Measurements from ENCODE around the gene EIF3A. TPM values are rescaled to one million over a fixed set of nuclear protein-coding genes. Genes with fewer than 3 reads are reported as not detected.

Gene EIF3A
- total RNA-seq, 2 experiments from 2014 or later: 132 to 150 TPM

- no peak overlapping the region for H3K27ac Mint-ChIP-seq
These were observed 93.5 kb downstream of the EIF3A start for GRCh38 chr10:118986815-118987790.

DNA sequence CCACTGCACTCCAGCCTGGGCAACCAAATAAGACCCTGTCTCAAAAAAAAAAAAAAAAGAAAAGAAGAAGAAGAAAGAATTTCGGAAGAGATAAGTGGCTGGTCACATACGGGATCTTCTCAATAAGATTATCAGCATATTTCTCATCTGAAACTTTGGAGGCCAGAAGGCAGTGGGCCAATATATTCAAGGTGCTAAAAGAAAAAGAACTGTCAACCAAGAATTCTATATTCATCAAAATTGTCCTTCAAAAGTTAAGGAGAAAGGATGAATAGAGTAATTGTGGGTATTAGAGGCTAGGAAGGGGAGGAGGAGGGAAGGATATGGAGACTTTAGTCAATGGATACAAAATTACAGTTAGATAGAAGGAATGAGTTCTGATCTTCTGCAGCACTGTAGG, 95.0 kb downstream of the EIF3A start:
- Mint-ChIP-seq H3K36me3 (ENCODE audit: low read depth) (peaks cover 3% of the 10 kb centered on the region), H3K27me3 (peaks cover 3% of the 10 kb centered on the region), H3K4me3 (no peak overlapping the region), H3K27ac (no peak overlapping the region), H3K4me1 (peaks cover 9% of the 10 kb centered on the region), H3K9me3 (ENCODE audit: low read depth) (peaks cover 11% of the 10 kb centered on the region)
- CTCF ChIA-PET: no interaction called here
- intact Hi-C loops (cut with DNase I, micrococcal nuclease): no loop called here
- ATAC-seq (no peak), DNase-seq (no peak)
- POLR2A ChIA-PET: no interaction called here

More at GRCh38 chr10:118986815-118987790, 93.5 kb downstream of the EIF3A start:
- DNase-seq (no peak), ATAC-seq (peak; percentile 33)
- Mint-ChIP-seq H3K9me3 (ENCODE audit: low read depth) (peaks cover 11% of the 10 kb centered on the region), H3K36me3 (ENCODE audit: low read depth) (peaks cover 3% of the 10 kb centered on the region), H3K4me3 (no peak overlapping the region), H3K4me1 (peaks cover 9% of the 10 kb centered on the region), H3K27me3 (peaks cover 6% of the 10 kb centered on the region)
- CTCF ChIA-PET: no interaction called here
- intact Hi-C loops (cut with DNase I, micrococcal nuclease): no loop called here
- POLR2A ChIA-PET: no interaction called here

Other genes starting within 250 kb of the EIF3A start
- under 1 TPM; 0.04 to 0.09 TPM for gene NANOS1, start 51.1 kb downstream of the EIF3A start, total RNA-seq
- 10 to 100 TPM; 20.5 to 21.9 TPM for gene DENND10, start 23.3 kb upstream of the EIF3A start, total RNA-seq
- 10 to 100 TPM; 38.7 to 44.7 TPM for gene SFXN4, start 84.9 kb upstream of the EIF3A start, total RNA-seq
- 100 to 1,000 TPM; 160 to 217 TPM for gene PRDX3, start 98.0 kb upstream of the EIF3A start, total RNA-seq
- 10 to 100 TPM; 21.2 to 24.8 TPM for gene GRK5, start 126.8 kb upstream of the EIF3A start, total RNA-seq